Measurements from ENCODE around the gene BCL2L12. TPM values are rescaled to one million over a fixed set of nuclear protein-coding genes. Genes with fewer than 3 reads are reported as not detected.

Gene BCL2L12
- total RNA-seq, 4 donors from 2014 or later = 4.4 to 12.9 (median 5.8) TPM

DNA sequence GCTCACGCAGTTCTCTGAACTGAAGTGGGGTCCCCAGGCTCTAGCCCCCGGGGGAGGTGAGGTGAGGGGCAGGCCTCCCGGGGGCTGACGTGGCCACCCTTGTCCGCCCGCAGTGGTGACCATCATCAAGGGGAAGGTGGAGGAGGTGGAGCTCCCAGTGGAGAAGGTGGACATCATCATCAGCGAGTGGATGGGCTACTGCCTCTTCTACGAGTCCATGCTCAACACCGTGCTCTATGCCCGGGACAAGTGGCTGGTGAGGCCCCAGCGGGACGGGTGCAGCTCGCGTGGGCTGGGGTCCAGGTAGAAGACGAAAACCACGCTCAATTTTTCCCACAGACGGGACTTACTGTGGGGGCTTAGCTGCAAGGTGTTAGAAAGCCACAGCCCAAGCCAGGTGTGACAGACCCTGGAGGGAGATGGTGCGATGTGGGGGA, 18.1 kb downstream of the BCL2L12 start:
- Histone ChIP-seq H3K27ac (no peak overlapping the region), H3K27me3 (no peaks in the 10 kb centered on the region), H3K4me1 (peaks cover 16 to 56% (median 24%) of the 10 kb centered on the region in 3 donors), H3K9me3 (no peaks in the 10 kb centered on the region), H3K4me3 (no peak overlapping the region), H3K36me3 (peaks cover 28 to 81% (median 39%) of the 10 kb centered on the region in 3 donors)
- no peak for DNase-seq
- TF ChIP-seq POLR2A (IDR thresholded peaks at IDR 0.05) = no peak
- TF ChIP-seq, protein P1, sequence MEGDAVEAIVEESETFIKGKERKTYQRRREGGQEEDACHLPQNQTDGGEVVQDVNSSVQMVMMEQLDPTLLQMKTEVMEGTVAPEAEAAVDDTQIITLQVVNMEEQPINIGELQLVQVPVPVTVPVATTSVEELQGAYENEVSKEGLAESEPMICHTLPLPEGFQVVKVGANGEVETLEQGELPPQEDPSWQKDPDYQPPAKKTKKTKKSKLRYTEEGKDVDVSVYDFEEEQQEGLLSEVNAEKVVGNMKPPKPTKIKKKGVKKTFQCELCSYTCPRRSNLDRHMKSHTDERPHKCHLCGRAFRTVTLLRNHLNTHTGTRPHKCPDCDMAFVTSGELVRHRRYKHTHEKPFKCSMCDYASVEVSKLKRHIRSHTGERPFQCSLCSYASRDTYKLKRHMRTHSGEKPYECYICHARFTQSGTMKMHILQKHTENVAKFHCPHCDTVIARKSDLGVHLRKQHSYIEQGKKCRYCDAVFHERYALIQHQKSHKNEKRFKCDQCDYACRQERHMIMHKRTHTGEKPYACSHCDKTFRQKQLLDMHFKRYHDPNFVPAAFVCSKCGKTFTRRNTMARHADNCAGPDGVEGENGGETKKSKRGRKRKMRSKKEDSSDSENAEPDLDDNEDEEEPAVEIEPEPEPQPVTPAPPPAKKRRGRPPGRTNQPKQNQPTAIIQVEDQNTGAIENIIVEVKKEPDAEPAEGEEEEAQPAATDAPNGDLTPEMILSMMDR (IDR thresholded peaks at IDR 0.05) = no peak
- intact Hi-C loops (cut with DNase I) = no loop called here
- 78 to 91% methylated on average over 7 to 16 of the region's 18 CpGs for WGBS, 2 donors

DNA sequence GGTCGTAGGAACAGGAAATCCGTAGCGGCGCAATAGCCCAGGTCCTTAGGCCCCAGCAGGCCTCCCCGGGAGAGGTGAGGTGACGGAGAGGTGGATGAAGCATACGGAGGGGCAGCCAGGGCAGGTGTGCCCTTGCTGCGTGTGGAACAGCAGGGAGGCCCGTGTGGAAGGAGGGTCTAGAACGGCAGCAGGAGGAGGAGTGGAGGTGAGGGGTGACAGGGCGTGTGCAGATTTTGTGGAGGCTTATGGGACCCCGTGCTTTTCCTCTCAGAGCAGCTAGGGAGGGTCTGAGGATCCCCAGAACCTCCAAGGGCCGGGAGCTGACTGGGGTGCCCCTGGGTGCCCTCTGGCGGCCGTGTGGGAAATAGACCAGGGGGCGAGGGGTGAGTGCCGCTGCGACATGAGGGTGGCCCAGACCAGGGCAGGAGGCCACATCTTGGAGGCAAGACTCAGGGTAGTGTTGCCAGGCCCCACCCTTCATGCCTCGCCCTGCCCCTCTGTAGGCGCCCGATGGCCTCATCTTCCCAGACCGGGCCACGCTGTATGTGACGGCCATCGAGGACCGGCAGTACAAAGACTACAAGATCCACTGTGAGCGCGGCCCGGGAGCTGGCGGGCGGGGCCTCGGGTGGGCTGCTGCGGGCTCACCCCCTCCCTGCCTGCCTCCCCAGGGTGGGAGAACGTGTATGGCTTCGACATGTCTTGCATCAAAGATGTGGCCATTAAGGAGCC, 18.7 kb downstream of the BCL2L12 start:
- H3K27ac ChIP-seq = no peak overlapping the region
- TF ChIP-seq, protein P1 (IDR thresholded peaks at IDR 0.05) = peak in 5 of 6 experiments; percentile 29 to 64 (median 35)
- TF ChIP-seq POLR2A (IDR thresholded peaks at IDR 0.05) = no peak
- peaks cover 15 to 56% (median 24%) of the 10 kb centered on the region in 3 donors for H3K4me1 ChIP-seq
- 66 to 82% methylated on average over 15 to 20 of the region's 35 CpGs for WGBS, 2 donors
- no peak overlapping the region for H3K4me3 ChIP-seq
- peaks cover 0 to 5% (median 0%) of the 10 kb centered on the region in 4 donors for H3K27me3 ChIP-seq
- peaks cover 28 to 82% (median 39%) of the 10 kb centered on the region in 3 donors for H3K36me3 ChIP-seq
- intact Hi-C loops (cut with DNase I) = no loop called here
- DNase-seq = no peak
- H3K9me3 ChIP-seq = no peaks in the 10 kb centered on the region

DNA sequence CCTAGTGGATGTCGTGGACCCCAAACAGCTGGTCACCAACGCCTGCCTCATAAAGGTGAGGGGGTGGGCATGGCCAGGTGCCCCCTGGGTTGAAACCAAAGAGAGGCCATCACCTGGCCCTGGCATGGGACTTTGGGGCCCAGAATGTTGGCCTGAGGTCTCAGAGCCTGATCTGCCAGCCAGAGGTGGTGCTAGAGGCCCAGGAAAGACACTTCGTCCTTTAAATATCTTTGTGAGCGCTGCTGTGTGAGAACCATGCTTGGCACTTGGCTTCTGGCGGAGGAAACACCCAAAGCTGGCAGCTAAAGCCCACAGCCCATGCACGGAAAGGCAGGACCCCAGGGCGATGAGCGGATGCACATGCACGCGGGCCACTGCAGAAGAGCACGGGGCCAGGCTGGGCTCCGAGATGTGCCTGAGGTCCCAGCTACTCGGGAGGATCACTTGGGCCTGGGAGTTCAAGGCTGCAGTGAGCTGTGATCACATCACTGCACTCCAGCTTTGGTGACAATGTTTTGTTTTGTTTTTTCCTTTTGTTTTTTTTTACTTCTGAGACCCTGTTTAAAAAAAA, 19.3 kb downstream of the BCL2L12 start:
- TF ChIP-seq, protein P1 (IDR thresholded peaks at IDR 0.05) = no peak
- TF ChIP-seq POLR2A (IDR thresholded peaks at IDR 0.05) = no peak
- Histone ChIP-seq H3K4me3 (no peak overlapping the region), H3K27ac (no peak overlapping the region), H3K36me3 (peaks cover 28 to 82% (median 39%) of the 10 kb centered on the region in 3 donors), H3K9me3 (no peaks in the 10 kb centered on the region), H3K27me3 (peaks cover 0 to 11% (median 0%) of the 10 kb centered on the region in 4 donors), H3K4me1 (peaks cover 17 to 56% (median 24%) of the 10 kb centered on the region in 3 donors)
- no peak for DNase-seq
- 86 to 91% methylated on average over 11 to 13 of the region's 13 CpGs for WGBS, 2 donors
- intact Hi-C loops (cut with DNase I) = no loop called here

DNA sequence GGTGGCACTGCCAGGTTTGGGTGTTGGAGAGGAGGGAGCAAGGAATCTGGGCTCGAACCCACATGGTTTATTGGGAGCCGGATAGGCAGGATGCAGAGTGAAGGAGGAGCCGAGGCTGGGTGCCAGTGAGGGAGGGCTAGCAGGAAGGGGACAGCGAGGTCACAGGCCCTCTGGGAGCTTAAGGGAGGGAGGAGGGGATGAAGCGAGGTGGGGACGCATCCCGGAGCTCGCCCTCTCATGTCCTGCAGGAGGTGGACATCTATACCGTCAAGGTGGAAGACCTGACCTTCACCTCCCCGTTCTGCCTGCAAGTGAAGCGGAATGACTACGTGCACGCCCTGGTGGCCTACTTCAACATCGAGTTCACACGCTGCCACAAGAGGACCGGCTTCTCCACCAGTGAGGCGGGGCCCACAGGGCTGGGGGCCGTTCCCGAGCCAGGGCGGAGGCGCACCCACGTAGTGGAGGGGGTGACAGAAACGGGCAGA, 20.2 kb downstream of the BCL2L12 start:
- H3K27me3 ChIP-seq = peaks cover 0 to 18% (median 0%) of the 10 kb centered on the region in 4 donors
- TF ChIP-seq, protein P1 (IDR thresholded peaks at IDR 0.05) = no peak
- peaks cover 16 to 56% (median 23%) of the 10 kb centered on the region in 3 donors for H3K4me1 ChIP-seq
- WGBS, 2 donors = 62 to 73% methylated on average over 8 to 14 of the region's 23 CpGs
- H3K27ac ChIP-seq = peak overlapping the region in 2 of 4 donors; percentile 2 to 21
- no peaks in the 10 kb centered on the region for H3K9me3 ChIP-seq
- no peak for DNase-seq
- H3K4me3 ChIP-seq = no peak overlapping the region
- peaks cover 28 to 81% (median 39%) of the 10 kb centered on the region in 3 donors for H3K36me3 ChIP-seq
- intact Hi-C loops (cut with DNase I) = no loop called here

Data from esophagus squamous epithelium (tissue), 5 donors.